DND-41 (cell line): Measurements from ENCODE around the gene WTIP.

Experiments used
- ATAC-seq: fragments of 200-7000 bp; cut with Tn5 transposase; 3 replicates; pipeline ENCODE4 v1.9.1; 2021; ENCODE audit warnings: low read depth; ENCODE audit not compliant: insufficient read depth
- DNase-seq: peaks from one replicate; pipeline ENCODE4 v3.0.0-alpha.2; 2020
- H2AFZ ChIP-seq: 2 replicates; pipeline ENCODE4 v1.6.0; 2012; ENCODE audit warnings: low read depth, low read length
- H3K27ac ChIP-seq: 2 replicates; pipeline ENCODE4 v1.5.1; 2012; ENCODE audit warnings: low read length, inconsistent platforms
- H3K27me3 ChIP-seq: fragments of 200-600 bp; sonication (generic); 2 replicates; pipeline ENCODE4 v1.6.0; 2012; ENCODE audit warnings: low read length, mild to moderate bottlenecking, inconsistent platforms; ENCODE audit not compliant: insufficient read depth, poor library complexity
- H3K36me3 ChIP-seq: 2 replicates; pipeline ENCODE4 v1.5.1; 2012; ENCODE audit warnings: low read length, inconsistent platforms; ENCODE audit not compliant: insufficient read depth
- H3K4me1 ChIP-seq: 2 replicates; pipeline ENCODE4 v1.5.1; 2012; ENCODE audit warnings: mild to moderate bottlenecking, low read length; ENCODE audit not compliant: insufficient read depth
- H3K4me2 ChIP-seq: 2 replicates; pipeline ENCODE4 v1.6.0; 2012; ENCODE audit warnings: mild to moderate bottlenecking, moderate library complexity, low read length, inconsistent platforms; ENCODE audit not compliant: insufficient read depth
- H3K4me3 ChIP-seq, 2 experiments: fragments of 200-600 bp in 1 of 2; shearing (Covaris generic) in 1 of 2; 2 replicates each; pipeline ENCODE4 v1.5.1; 2012 to 2016; ENCODE audit warnings: inconsistent platforms in 2 of 2, low read length in 2 of 2, mild to moderate bottlenecking in 2 of 2, low read depth in 1 of 2, moderate library complexity in 1 of 2
- H3K79me2 ChIP-seq: 2 replicates; pipeline ENCODE4 v1.6.0; 2012; ENCODE audit warnings: low read length, inconsistent platforms; ENCODE audit not compliant: insufficient read depth
- H3K9ac ChIP-seq: 2 replicates; pipeline ENCODE4 v1.6.0; 2012; ENCODE audit warnings: low read depth, mild to moderate bottlenecking, inconsistent platforms, low read length, moderate library complexity
- H3K9me3 ChIP-seq: 2 replicates; pipeline ENCODE4 v1.5.1; 2012; ENCODE audit warnings: low read length, moderate library complexity, mild to moderate bottlenecking, inconsistent platforms; ENCODE audit not compliant: insufficient read depth, severe bottlenecking
- H4K20me1 ChIP-seq: 2 replicates; pipeline ENCODE4 v1.6.0; 2012; ENCODE audit warnings: low read length; ENCODE audit not compliant: insufficient read depth
- CTCF ChIP-seq: IDR thresholded peaks from 2 replicates; pipeline ENCODE4 v1.5.1; 2012; ENCODE audit warnings: borderline replicate concordance, low read length, moderate library complexity, mild to moderate bottlenecking; ENCODE audit not compliant: poor library complexity, severe bottlenecking; ENCODE audit errors: extremely low read depth
- EZH2 ChIP-seq: IDR thresholded peaks from 3 replicates; pipeline ENCODE4 v1.6.1; 2012; ENCODE audit warnings: borderline replicate concordance, low read depth, mild to moderate bottlenecking, moderate library complexity, low read length, inconsistent platforms; ENCODE audit not compliant: severe bottlenecking

The WTIP gene

GRCh38 chr19:34559045-34559444 is 77.5 kb downstream of the WTIP start:
- no peak overlapping the region for H2AFZ ChIP-seq
- H3K27ac ChIP-seq, result no peak overlapping the region
- H3K27me3 ChIP-seq, result peaks cover 4% of the 10 kb centered on the region
- no peaks in the 10 kb centered on the region for H3K36me3 ChIP-seq
- no peaks in the 10 kb centered on the region for H3K79me2 ChIP-seq
- ATAC-seq (no peak), DNase-seq (no peak)
- H3K9ac ChIP-seq, result no peak overlapping the region
- H3K4me3 ChIP-seq, result no peak overlapping the region
- TF ChIP-seq EZH2, result no peak
- TF ChIP-seq CTCF, result no peak
- H3K4me2 ChIP-seq, result no peak overlapping the region
- H4K20me1 ChIP-seq, result no peaks in the 10 kb centered on the region
- H3K9me3 ChIP-seq, result no peaks in the 10 kb centered on the region
- H3K4me1 ChIP-seq, result no peaks in the 10 kb centered on the region

GRCh38 chr19:34560229-34560628 is 78.7 kb downstream of the WTIP start:
- H3K27me3 ChIP-seq, result peaks cover 2% of the 10 kb centered on the region
- no peaks in the 10 kb centered on the region for H3K9me3 ChIP-seq
- ATAC-seq (no peak), DNase-seq (no peak)
- H4K20me1 ChIP-seq, result no peaks in the 10 kb centered on the region
- no peak overlapping the region for H2AFZ ChIP-seq
- no peak overlapping the region for H3K27ac ChIP-seq
- no peak overlapping the region for H3K4me3 ChIP-seq
- H3K9ac ChIP-seq, result no peak overlapping the region
- no peaks in the 10 kb centered on the region for H3K4me1 ChIP-seq
- no peaks in the 10 kb centered on the region for H3K79me2 ChIP-seq
- no peak overlapping the region for H3K4me2 ChIP-seq
- H3K36me3 ChIP-seq, result no peaks in the 10 kb centered on the region
- no peak for TF ChIP-seq CTCF
